ENCODE measurements around the gene EPHA3. TPM values are rescaled to one million over a fixed set of nuclear protein-coding genes. Genes with fewer than 3 reads are reported as not detected.
"Not testable (repeated sequence)": the region's sequence is repeated elsewhere in the genome, so short reads cannot be mapped to it uniquely, and the experiment has no call there.

EPHA3 gene
- total RNA-seq, 1 donor from 2014 or later: 1.5 TPM

DNA sequence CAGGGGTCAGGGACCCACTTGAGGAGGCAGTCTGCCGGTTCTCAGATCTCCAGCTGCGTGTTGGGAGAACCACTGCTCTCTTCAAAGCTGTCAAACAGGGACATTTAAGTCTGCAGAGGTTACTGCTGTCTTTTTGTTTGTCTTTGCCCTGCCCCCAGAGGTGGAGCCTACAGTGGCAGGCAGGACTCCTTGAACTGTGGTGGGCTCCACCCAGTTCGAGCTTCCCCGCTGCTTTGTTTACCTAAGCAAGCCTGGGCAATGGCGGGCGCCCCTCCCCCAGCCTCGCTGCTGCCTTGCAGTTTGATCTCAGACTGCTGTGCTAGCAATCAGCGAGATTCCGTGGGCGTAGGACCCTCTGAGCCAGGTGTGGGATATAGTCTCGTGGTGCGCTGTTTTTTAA, 243.5 kb downstream of the EPHA3 start:
- ATAC-seq; DNase-seq (ENCODE audit: low spot score): not testable (repeated sequence)

DNA sequence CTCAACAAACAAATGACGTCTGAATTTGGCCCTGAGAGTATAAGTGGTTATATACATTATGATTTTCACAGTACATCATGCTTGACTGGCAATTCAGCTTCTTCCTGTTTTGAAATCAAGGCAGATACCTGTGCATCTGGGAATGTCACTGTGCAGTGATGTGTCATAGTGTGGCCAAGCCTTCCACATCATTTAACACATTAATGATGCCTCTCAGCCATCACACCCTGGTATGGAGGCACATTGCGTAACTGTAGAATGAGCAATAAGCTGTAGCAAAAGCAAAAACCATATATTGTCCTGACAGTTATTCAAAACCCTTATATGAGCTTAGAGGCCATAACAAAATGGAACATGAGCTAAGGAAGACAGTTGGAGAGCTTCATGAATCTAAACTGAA, 246.0 kb downstream of the EPHA3 start:
- no peak for ATAC-seq

DNA sequence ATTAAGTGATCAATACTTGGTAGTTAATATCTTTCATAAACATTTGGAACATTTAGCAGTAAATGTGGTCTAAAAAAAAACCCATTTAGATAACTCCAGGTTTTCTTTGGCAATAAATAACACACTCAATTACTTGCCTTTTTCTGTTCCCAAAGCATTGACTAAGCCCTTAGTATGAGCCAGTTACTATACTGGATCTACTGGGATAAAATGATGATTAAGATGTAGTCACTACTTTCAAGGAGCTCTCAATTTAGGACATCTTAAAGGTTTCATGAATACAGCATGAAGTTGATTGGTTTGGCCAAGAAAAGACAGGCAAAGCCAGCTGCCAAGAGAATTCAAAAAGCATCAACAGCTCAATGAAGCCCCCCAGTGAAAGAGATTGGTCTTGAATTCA, 250.9 kb downstream of the EPHA3 start:
- DNase-seq (ENCODE audit: low spot score): no peak
- no peak for ATAC-seq

More for the DNA sequence above, 246.0 kb downstream of the EPHA3 start:
- DNase-seq (ENCODE audit: low spot score): no peak

DNA sequence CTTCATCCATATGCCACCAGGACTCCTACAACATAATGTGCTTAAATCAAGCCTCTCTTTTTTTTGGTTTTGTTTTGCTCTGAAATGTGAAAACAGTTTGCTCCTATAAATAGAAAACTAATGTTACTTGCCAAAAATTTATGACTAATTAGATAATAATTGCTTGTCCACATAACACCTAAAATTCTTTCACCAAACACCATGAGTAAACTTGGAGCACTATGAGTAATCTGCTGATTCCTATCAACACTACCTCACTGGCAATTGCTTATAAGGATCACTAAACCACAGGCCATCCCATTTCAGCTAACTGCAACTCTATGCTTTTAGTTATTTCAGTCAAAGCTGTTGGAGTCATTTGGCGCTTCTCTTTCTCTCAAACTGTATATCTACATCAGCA, 252.7 kb downstream of the EPHA3 start:
- no peak for ATAC-seq

DNA sequence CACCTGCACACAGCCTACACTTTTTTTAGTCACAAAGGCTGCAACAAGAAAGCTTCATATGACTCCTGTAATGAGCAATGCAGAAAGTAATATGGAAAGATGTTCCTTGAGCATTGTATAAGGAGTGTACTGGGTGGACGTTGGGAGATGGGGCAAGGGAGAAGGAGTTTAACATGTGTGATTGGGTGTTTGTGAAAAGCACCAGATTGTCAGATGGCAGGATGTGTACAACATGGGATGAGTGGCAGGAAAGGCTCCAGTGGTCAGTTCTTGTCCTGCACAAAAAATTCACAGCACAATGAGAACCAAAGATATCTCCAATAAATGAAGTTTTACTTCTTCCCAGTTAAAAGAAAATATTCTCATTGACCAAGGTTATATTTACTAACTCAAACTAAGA, 255.1 kb downstream of the EPHA3 start:
- ATAC-seq (no peak), DNase-seq (ENCODE audit: low spot score) (no peak)

More for the DNA sequence above, 252.7 kb downstream of the EPHA3 start:
- no peak for DNase-seq (ENCODE audit: low spot score)

DNA sequence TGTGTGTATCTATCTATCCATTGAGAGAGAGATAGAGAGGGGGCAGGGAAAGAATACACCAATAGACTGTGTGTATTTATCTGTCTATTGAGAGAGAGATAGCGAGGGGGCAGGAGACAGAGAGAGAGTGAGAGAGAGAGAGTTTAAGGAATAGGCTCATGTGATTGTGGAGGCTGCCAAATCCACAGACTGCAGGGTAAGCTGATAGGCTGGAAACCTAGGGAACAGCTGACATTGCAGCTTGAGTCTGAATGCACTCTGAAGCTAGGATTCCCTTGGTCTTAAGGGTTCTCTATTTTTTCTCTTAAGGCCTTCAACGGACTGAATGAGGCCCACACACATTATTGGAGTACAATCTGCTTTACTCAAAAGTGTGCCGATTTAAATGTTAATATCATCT, 255.8 kb downstream of the EPHA3 start:
- ATAC-seq: no peak
- DNase-seq (ENCODE audit: low spot score): no peak

DNA sequence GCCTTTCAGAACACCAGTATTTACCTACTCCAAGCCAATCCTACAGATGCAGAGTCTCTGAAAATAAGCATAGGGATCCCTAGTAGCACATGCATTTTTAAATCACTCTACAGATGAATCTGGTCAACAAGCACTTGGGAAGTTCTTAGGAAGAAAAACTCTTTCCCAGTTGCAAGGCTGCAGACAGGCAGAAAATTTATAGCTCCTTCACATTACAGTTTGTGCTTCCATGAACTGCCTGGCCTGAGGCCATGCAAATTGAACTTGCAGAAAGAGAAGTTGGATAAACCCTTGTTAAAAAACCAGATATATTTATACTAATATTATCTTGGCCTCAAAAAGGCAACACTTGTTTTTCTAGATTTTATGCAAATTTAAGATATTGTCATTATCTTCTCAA, 256.9 kb downstream of the EPHA3 start:
- ATAC-seq (no peak), DNase-seq (ENCODE audit: low spot score) (no peak)

DNA sequence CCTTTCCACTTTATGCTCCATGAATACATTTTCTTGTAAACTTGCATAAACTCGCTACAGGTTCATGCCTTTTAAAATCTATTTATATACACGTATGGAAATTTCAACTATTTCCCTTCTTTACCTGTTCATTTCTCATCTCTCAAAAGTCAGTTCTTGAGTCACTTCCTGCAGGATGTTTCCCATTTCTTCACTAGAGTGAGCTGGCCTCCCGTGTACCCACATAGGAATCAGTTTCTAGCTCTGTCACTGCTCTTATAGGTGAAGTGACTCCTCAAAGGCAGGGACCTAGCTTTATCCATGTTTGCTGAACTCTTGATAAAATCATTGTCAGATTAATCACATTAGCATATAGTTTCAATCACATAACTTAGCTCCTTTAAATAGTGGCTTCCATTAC, 259.7 kb downstream of the EPHA3 start:
- DNase-seq (ENCODE audit: low spot score) (no peak), ATAC-seq (no peak)

DNA sequence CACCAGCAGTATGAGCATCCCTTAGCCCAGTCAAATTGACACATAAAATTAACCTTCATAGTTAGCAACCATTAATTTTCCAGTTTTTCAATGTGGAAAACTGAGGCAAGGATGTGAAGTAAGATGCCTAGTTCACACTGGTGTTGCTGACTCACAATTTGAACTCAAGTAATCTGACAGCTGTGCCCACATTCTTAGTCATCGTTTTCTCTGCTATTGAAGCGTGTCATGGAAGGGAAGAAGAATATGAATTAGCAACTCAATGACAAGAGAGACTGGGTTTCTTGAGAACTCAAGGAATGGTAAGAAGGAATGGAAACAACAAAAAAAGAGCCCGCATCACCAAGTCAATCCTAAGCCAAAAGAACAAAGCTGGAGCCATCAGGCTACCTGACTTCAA, 261.4 kb downstream of the EPHA3 start:
- ATAC-seq: no peak
- DNase-seq (ENCODE audit: low spot score): no peak

DNA sequence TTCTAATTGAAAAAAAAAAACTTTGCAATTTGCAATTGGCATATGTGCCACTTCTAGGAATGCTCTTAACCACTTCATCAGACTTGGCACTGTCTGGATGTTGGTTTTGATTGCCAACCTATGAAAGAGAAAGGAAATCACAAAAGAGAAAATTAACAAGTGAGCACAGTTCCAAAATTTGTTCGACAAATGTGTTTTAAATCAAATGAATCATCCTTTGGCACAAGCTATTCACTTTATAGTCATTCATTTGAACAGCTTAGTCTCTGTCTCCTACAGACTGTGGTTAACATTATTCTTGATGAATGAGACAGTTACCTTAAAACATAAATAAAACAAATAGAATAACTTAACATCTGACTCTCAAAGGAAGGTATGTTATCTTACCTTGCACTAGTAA, 265.0 kb downstream of the EPHA3 start:
- no peak for ATAC-seq
- no peak for DNase-seq (ENCODE audit: low spot score)

DNA sequence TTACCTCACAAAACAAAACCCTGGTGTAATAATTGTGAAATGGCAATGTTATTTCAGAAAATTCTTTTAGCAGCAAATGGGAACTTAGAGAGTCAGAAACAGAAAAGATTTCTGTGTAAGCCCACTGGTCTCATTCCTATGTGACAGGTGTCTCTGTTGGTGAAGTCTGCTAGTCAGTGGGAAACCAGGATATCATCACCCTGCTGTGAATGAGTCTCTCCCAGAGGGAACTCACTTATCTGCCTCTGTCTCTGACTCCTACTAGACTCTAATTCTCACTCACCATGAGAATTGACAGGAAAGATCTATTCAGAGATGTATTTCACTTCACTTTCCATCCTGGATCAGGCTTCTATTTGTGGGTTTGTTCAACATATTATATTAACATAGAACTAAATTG, 266.0 kb downstream of the EPHA3 start:
- no peak for DNase-seq (ENCODE audit: low spot score)
- no peak for ATAC-seq

DNA sequence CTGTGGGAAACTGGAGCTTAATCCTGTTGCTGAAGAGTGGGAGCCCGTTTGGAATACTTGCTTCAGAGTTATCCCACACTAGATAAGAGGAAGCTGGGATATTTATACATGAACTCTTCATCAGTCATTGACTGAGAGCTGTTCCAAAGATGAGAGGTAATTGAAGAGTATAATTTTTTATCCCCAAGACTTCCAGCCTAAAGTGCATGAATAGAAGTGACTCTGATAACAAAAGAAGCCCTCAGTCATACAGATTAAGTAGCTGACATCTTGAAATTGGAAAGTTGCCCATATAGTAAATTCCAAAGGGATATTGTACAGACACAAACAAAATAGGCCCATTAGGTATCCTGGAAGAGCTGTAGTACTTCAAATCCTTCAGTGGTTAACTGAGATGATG, 268.0 kb downstream of the EPHA3 start:
- ATAC-seq: no peak
- no peak for DNase-seq (ENCODE audit: low spot score)

DNA sequence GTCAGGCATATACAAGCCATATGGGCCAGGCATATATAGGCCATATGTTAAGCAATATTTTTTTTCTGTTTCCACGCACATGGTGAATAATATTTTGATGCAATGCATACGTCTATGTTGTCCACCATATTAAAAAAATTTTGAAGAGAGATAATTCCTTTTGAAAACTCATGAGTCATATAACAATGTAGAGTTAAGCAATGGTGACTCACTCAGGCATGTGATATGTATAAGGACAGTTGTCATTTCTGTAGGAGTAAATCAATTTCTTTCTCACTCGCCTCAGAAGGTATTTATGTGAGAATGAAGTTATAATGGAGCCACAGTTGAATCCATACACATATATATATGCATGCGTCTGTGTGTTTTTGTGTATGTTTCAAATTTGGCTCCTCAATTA, 272.6 kb downstream of the EPHA3 start:
- ATAC-seq (no peak), DNase-seq (ENCODE audit: low spot score) (no peak)

DNA sequence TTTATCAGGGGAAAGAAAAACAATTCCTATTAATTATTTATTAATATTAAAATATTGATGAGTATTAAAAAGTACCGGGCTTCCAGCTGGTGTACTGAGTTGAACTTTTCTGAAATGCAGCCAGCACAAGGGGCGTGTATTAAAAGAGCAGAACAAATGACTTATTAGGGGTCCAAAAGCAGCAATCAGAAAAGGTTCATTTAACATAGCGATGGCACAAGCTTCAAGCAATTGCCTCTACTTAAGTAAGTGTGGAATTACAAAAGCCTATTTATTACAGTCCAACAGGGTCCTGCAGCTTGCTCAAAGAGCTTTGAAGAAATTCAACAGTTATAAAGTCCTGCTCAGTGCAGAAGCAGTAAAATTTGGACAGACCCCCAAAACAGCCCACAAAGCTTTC, 285.6 kb downstream of the EPHA3 start:
- ATAC-seq: no peak
- no peak for DNase-seq (ENCODE audit: low spot score)

DNA sequence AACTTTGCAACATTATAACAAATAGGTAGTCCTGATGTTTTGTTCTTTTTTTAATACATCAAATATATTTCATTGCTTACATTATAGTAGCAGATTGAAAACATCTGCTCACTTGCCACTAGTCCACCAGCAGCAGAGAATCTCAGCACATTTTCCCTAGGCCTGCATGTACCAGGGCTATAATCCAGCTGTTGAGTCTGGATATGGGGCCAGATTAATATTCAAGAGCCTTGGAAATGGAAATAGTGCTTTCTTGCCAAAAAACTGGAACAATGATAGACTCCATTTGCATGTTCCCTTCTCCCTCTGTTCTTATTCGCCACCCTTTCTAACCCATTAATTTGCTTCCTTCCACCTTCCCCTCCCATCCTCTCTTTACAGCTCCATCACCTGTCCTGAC, 288.0 kb downstream of the EPHA3 start:
- no peak for DNase-seq (ENCODE audit: low spot score)
- no peak for ATAC-seq

DNA sequence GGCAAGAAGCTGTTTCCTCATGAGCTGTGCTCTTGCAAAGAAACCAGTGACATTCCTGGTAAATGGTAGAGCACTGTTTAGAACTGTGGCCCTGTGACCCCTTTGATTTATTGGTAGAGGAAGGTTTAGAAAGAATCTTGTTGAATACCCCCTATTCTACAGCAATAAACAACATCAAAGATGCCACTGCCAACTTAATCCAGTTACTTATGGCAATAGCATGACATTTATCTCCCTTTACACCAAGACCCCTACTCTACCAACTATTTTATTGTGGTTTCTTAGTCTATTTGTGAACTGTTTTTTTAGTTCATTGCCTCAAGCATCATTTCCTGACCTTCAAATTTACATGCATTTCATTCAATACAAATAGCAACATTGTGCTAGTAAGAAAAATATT, 288.6 kb downstream of the EPHA3 start:
- ATAC-seq (no peak), DNase-seq (ENCODE audit: low spot score) (no peak)

DNA sequence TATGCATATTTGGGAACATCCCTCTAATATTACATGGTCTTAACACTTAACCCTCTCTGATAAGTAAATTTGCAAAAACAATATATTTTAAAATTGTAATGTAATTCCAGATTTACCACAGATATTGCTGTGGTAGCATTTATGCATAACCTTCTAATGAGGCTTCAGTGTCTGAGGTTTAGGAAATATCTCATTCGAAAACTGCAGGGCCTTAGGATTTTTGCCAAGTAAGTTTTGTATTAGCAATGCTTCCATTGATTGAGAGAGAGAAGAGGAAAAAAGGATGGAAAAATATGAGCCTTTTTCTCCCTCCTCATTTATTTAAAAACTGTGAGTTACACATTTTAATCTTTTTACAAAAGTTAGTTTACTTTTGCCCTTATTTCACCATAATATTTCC, 294.6 kb downstream of the EPHA3 start:
- ATAC-seq (no peak), DNase-seq (ENCODE audit: low spot score) (no peak)

DNA sequence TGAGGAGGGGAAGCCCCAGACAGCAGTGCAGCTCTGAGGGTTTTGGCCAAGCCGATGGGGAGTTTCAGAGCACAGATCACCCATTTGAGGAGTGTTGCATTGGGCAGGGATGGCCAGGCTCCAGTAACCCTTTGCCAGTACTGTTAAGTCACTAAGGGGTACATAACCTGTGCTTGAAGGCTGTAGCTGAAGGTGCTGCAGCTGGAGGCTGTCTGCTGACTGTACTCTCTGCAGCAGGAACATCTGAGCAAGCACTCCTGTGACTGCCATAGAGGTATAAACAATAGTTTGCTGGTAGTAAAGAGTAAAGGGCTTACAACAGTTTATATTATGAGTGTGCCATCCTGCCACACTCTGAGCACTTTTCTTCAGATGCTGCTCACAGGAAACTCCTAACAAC, 297.8 kb downstream of the EPHA3 start:
- DNase-seq (ENCODE audit: low spot score) (no peak), ATAC-seq (no peak)

DNA sequence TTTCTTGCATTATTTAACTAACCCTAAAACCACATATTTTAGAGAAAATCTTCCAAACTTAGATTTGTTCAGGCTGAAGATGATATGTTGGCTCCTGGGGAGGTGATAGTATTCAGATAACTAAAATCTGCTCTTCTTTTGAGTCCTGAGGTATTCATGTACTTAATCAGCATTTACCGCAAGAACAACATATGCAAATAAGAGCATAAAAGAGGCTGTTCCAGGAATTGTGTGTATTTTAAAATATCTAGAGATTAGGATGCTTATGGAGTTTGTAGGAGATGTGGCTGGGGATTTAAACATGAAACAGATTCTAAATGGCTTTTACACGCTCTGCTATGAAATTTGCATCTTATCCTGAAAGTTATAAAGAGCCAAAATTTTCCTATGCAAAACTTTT, 298.2 kb downstream of the EPHA3 start:
- ATAC-seq (no peak), DNase-seq (ENCODE audit: low spot score) (no peak)

DNA sequence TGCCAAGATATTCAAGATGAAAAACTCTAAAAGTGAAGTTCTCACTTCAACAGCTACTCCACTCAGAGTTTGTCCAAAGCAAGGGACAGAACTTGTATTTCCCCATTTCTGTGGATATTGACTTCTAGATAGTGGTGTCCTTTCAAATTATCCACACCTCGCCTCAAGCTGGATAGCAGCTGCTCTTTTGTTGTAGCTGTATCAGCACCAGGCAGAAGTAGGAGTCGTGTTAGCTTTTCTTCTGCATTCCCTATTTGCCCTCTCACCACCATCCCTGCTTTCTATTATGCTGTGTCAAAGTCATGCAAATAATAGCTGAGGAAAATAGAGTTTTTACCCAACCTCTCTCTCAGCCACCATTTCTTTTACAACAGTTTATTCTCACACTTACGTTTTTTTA, 303.8 kb downstream of the EPHA3 start:
- ATAC-seq (no peak), DNase-seq (ENCODE audit: low spot score) (no peak)

DNA sequence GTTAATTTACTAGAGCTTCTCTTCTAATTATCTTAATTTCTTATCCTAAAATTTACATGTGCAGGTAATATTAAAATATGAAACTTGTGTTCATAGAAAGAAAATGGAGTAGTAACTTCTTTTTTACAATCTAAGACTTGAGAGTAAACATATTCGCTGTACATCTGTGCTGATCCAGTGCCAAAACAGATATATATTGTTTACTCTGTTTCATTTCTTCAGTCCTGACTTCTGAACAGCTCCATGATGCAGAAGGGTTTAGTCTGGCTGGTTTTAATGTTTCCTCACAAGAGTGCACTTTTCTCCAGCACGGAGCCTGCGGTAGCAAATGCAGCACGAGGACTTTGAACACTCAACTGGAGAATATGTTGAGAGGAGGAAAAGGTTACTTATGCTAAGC, 306.8 kb downstream of the EPHA3 start:
- no peak for DNase-seq (ENCODE audit: low spot score)
- no peak for ATAC-seq

DNA sequence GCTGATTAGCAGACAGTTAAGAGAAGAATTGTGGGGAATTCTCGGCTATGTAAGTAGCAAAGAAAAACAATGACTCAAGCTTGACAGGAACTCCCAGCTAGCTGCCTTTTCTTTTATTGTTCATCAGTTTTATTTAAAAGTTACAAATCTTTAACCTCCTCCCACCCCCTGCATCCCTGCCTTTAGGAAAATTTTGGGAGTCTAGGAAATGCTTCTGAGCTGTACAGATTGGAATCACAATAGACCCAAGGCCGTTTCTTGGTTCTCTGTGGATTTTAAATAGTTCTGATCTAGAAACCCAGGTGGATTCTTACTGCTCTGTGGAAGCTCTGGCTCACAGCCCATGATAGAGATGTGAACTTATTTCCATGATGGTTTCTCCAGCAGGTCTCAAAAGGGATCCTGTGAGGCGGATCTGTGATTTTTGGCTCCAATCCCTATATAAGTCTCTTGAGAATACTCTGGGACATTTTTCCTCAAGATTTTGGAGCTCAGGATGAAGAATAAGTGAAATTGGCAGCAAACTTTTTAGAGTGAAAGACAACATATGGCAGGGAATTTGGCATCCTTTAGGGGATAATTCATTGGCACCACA, 312.3 kb downstream of the EPHA3 start:
- ATAC-seq (no peak), DNase-seq (ENCODE audit: low spot score) (no peak)

DNA sequence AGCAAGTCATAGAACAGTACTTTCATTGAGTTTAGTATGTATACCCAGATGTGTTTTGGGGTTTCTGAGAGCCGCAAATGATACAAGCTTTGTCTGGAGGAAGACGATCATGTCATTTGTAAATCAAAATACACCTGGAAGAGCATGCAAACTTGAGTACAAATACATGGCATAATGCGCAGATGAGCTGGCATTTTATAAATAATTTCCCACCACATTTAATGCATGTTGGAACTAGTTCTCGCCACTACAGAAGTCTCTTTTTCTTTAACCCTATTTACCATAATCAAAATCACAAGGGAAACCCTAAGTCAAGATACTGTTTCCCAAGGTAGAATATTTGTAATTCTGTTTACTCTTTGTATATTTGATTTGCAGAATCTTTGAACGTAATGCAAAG, 318.6 kb downstream of the EPHA3 start:
- DNase-seq (ENCODE audit: low spot score) (no peak), ATAC-seq (no peak)
